ENCODE measurements around the gene MYMX.

The MYMX gene

GRCh38 chr6:44201638-44202303 is 15.0 kb upstream of the MYMX start:
- TF ChIP-seq SNAI2 (CRISPR knock-in tag; IDR thresholded peaks at IDR 0.05) (no peak), CSRNP3 (CRISPR knock-in tag; IDR thresholded peaks at IDR 0.05) (no peak), ZNF70 (CRISPR knock-in tag; IDR thresholded peaks at IDR 0.05) (no peak), GLIS3 (CRISPR knock-in tag; IDR thresholded peaks at IDR 0.05) (no peak), TOX (CRISPR knock-in tag; IDR thresholded peaks at IDR 0.05; ENCODE audit: borderline replicate concordance) (no peak), PPARA (CRISPR knock-in tag; IDR thresholded peaks at IDR 0.05; ENCODE audit: borderline replicate concordance) (no peak), ZNF8 (CRISPR knock-in tag; IDR thresholded peaks at IDR 0.05) (no peak), ESRRG (CRISPR knock-in tag; IDR thresholded peaks at IDR 0.05) (no peak), ISL1 (CRISPR knock-in tag; IDR thresholded peaks at IDR 0.05) (no peak), BACH2 (CRISPR knock-in tag; IDR thresholded peaks at IDR 0.05; ENCODE audit: borderline replicate concordance) (no peak), ZNF565 (CRISPR knock-in tag; conservative IDR thresholded peaks at IDR 0.05; ENCODE audit: low read depth) (no peak), POU6F1 (CRISPR knock-in tag; IDR thresholded peaks at IDR 0.05; ENCODE audit: borderline replicate concordance, low read depth) (no peak), ZFP3 (CRISPR knock-in tag; IDR thresholded peaks at IDR 0.05) (no peak), RARB (CRISPR knock-in tag; IDR thresholded peaks at IDR 0.05) (no peak), ARNTL (CRISPR knock-in tag; IDR thresholded peaks at IDR 0.05; ENCODE audit: borderline replicate concordance, low read depth) (no peak)
- TF ChIP-seq, protein P1, sequence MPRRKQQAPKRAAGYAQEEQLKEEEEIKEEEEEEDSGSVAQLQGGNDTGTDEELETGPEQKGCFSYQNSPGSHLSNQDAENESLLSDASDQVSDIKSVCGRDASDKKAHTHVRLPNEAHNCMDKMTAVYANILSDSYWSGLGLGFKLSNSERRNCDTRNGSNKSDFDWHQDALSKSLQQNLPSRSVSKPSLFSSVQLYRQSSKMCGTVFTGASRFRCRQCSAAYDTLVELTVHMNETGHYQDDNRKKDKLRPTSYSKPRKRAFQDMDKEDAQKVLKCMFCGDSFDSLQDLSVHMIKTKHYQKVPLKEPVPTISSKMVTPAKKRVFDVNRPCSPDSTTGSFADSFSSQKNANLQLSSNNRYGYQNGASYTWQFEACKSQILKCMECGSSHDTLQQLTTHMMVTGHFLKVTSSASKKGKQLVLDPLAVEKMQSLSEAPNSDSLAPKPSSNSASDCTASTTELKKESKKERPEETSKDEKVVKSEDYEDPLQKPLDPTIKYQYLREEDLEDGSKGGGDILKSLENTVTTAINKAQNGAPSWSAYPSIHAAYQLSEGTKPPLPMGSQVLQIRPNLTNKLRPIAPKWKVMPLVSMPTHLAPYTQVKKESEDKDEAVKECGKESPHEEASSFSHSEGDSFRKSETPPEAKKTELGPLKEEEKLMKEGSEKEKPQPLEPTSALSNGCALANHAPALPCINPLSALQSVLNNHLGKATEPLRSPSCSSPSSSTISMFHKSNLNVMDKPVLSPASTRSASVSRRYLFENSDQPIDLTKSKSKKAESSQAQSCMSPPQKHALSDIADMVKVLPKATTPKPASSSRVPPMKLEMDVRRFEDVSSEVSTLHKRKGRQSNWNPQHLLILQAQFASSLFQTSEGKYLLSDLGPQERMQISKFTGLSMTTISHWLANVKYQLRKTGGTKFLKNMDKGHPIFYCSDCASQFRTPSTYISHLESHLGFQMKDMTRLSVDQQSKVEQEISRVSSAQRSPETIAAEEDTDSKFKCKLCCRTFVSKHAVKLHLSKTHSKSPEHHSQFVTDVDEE (CRISPR knock-in tag; IDR thresholded peaks at IDR 0.05) = no peak
- TF ChIP-seq, protein P2, sequence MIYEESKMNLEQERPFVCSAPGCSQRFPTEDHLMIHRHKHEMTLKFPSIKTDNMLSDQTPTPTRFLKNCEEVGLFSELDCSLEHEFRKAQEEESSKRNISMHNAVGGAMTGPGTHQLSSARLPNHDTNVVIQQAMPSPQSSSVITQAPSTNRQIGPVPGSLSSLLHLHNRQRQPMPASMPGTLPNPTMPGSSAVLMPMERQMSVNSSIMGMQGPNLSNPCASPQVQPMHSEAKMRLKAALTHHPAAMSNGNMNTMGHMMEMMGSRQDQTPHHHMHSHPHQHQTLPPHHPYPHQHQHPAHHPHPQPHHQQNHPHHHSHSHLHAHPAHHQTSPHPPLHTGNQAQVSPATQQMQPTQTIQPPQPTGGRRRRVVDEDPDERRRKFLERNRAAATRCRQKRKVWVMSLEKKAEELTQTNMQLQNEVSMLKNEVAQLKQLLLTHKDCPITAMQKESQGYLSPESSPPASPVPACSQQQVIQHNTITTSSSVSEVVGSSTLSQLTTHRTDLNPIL (CRISPR knock-in tag; IDR thresholded peaks at IDR 0.05; ENCODE audit: low read depth) = no peak
- ATAC-seq = no peak

GRCh38 chr6:44202332-44202971 is 14.3 kb upstream of the MYMX start:
- ATAC-seq = no peak
- TF ChIP-seq PPARA (CRISPR knock-in tag; IDR thresholded peaks at IDR 0.05; ENCODE audit: borderline replicate concordance) = no peak
- TF ChIP-seq CSRNP3 (CRISPR knock-in tag; IDR thresholded peaks at IDR 0.05) = no peak
- no peak for TF ChIP-seq GLIS3 (CRISPR knock-in tag; IDR thresholded peaks at IDR 0.05)
- no peak for TF ChIP-seq ZNF8 (CRISPR knock-in tag; IDR thresholded peaks at IDR 0.05)
- TF ChIP-seq ZC3H10 (CRISPR knock-in tag; IDR thresholded peaks at IDR 0.05) = no peak
- no peak for TF ChIP-seq ZNF70 (CRISPR knock-in tag; IDR thresholded peaks at IDR 0.05)
- no peak for TF ChIP-seq CSDC2 (CRISPR knock-in tag; IDR thresholded peaks at IDR 0.05)
- TF ChIP-seq, protein P3, sequence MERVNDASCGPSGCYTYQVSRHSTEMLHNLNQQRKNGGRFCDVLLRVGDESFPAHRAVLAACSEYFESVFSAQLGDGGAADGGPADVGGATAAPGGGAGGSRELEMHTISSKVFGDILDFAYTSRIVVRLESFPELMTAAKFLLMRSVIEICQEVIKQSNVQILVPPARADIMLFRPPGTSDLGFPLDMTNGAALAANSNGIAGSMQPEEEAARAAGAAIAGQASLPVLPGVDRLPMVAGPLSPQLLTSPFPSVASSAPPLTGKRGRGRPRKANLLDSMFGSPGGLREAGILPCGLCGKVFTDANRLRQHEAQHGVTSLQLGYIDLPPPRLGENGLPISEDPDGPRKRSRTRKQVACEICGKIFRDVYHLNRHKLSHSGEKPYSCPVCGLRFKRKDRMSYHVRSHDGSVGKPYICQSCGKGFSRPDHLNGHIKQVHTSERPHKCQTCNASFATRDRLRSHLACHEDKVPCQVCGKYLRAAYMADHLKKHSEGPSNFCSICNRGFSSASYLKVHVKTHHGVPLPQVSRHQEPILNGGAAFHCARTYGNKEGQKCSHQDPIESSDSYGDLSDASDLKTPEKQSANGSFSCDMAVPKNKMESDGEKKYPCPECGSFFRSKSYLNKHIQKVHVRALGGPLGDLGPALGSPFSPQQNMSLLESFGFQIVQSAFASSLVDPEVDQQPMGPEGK (CRISPR knock-in tag; IDR thresholded peaks at IDR 0.05; ENCODE audit: borderline replicate concordance) = no peak
- TF ChIP-seq SNAI2 (CRISPR knock-in tag; IDR thresholded peaks at IDR 0.05) = no peak
- TF ChIP-seq BACH2 (CRISPR knock-in tag; IDR thresholded peaks at IDR 0.05; ENCODE audit: borderline replicate concordance) = no peak
- no peak for TF ChIP-seq ESRRG (CRISPR knock-in tag; IDR thresholded peaks at IDR 0.05)
